GM23338 (cell line): ENCODE data around the gene HSPG2. TPM values are rescaled to one million over a fixed set of nuclear protein-coding genes. Genes with fewer than 3 reads are reported as not detected.

Experiments used
- ATAC-seq: fragments of 200-7000 bp; cut with Tn5 transposase; 3 replicates; pipeline ENCODE4 v1.9.1; 2020
- DNase-seq: peaks from one replicate; pipeline ENCODE4 v3.0.0-alpha.2; 2015; ENCODE audit warnings: low spot score
- H2AFZ ChIP-seq: fragments of 200-600 bp; sonication (generic); 2 replicates; pipeline ENCODE4 v1.8.0; 2016; ENCODE audit warnings: antibody characterized with exemption, mild to moderate bottlenecking, moderate library complexity
- H3F3A ChIP-seq: fragments of 200-600 bp; sonication (generic); replicated peaks from 2 replicates; pipeline ENCODE4 v1.8.0; 2017; ENCODE audit warnings: antibody characterized with exemption, mixed run types, low read depth
- H3K27ac ChIP-seq: fragments of 200-600 bp; sonication (generic); 2 replicates; pipeline ENCODE4 v1.6.1; 2016; ENCODE audit warnings: low read depth
- H3K27me3 ChIP-seq: fragments of 200-600 bp; sonication (generic); 2 replicates; pipeline ENCODE4 v1.8.0; 2016; ENCODE audit warnings: mild to moderate bottlenecking, mixed run types, moderate library complexity; ENCODE audit not compliant: insufficient read depth
- H3K36me3 ChIP-seq: fragments of 200-600 bp; sonication (generic); 2 replicates; pipeline ENCODE4 v1.8.0; 2016; ENCODE audit warnings: mild to moderate bottlenecking; ENCODE audit not compliant: insufficient read depth
- H3K4me1 ChIP-seq: fragments of 200-600 bp; sonication (generic); 2 replicates; pipeline ENCODE4 v1.8.0; 2016; ENCODE audit warnings: mild to moderate bottlenecking, moderate library complexity; ENCODE audit not compliant: insufficient read depth
- H3K4me2 ChIP-seq: fragments of 200-600 bp; sonication (generic); 2 replicates; pipeline ENCODE4 v1.7.1; 2017; ENCODE audit warnings: mixed run types
- H3K4me3 ChIP-seq: fragments of 200-600 bp; sonication (generic); 2 replicates; pipeline ENCODE4 v1.6.1; 2016; ENCODE audit warnings: mixed run types
- H3K79me2 ChIP-seq: fragments of 200-600 bp; sonication (generic); replicated peaks from 2 replicates; pipeline ENCODE4 v1.8.0; 2017; ENCODE audit warnings: mild to moderate bottlenecking; ENCODE audit not compliant: insufficient read depth
- H3K9me2 ChIP-seq: fragments of 200-600 bp; sonication (generic); 2 replicates; pipeline ENCODE4 v1.8.0; 2017; ENCODE audit not compliant: insufficient read depth
- H4K20me1 ChIP-seq: fragments of 200-600 bp; sonication (generic); replicated peaks from 2 replicates; pipeline ENCODE4 v1.8.0; 2017; ENCODE audit warnings: mild to moderate bottlenecking; ENCODE audit not compliant: insufficient read depth
- H3K27ac Mint-ChIP-seq: 2 replicates; pipeline ENCODE4 v1.8.0; 2020; ENCODE audit warnings: inconsistent platforms, mild to moderate bottlenecking, moderate library complexity, mixed read lengths
- H3K27me3 Mint-ChIP-seq: 3 replicates; pipeline ENCODE4 v1.8.0; 2022; ENCODE audit warnings: low read depth, mild to moderate bottlenecking, moderate library complexity, mixed read lengths, inconsistent platforms; ENCODE audit not compliant: insufficient read depth, poor library complexity
- H3K36me3 Mint-ChIP-seq: 3 replicates; pipeline ENCODE4 v1.8.0; 2021; ENCODE audit warnings: low read depth, mild to moderate bottlenecking, inconsistent platforms, moderate library complexity, mixed read lengths
- H3K4me1 Mint-ChIP-seq: 3 replicates; pipeline ENCODE4 v1.8.0; 2020; ENCODE audit warnings: mild to moderate bottlenecking, inconsistent platforms, mixed read lengths
- H3K4me3 Mint-ChIP-seq: 3 replicates; pipeline ENCODE4 v1.8.0; 2021; ENCODE audit warnings: moderate library complexity, mild to moderate bottlenecking, inconsistent platforms, mixed read lengths
- H3K9me3 Mint-ChIP-seq: 3 replicates; pipeline ENCODE4 v1.8.0; 2020; ENCODE audit warnings: moderate library complexity, mild to moderate bottlenecking, inconsistent platforms, mixed read lengths
- CREB1 ChIP-seq: fragments of 250-450 bp; sonication (Bioruptor Pico); IDR thresholded peaks from 2 replicates; pipeline ENCODE4 v1.5.0; 2020; ENCODE audit warnings: low read depth, mild to moderate bottlenecking, moderate library complexity
- EZH2 ChIP-seq: fragments of 200-600 bp; sonication (generic); IDR thresholded peaks from one replicate; pipeline ENCODE4 v1.8.0; 2017; ENCODE audit warnings: antibody characterized with exemption, mild to moderate bottlenecking, low read depth; ENCODE audit not compliant: unreplicated experiment
- EZH2phosphoT487 ChIP-seq: fragments of 200-600 bp; sonication (generic); IDR thresholded peaks from one replicate; pipeline ENCODE4 v1.8.1; 2018; ENCODE audit warnings: antibody characterized with exemption; ENCODE audit not compliant: unreplicated experiment
- JUNB ChIP-seq: IDR thresholded peaks from one replicate; pipeline ENCODE4 v1.6.1; 2016; ENCODE audit warnings: antibody characterized with exemption; ENCODE audit not compliant: unreplicated experiment
- NANOG ChIP-seq: IDR thresholded peaks from 2 replicates; pipeline ENCODE4 v1.6.1; 2016; ENCODE audit warnings: antibody characterized with exemption, borderline replicate concordance
- POLR2AphosphoS5 ChIP-seq: IDR thresholded peaks from 2 replicates; pipeline ENCODE4 v1.6.1; 2016; ENCODE audit warnings: antibody characterized with exemption, low read depth
- STAT1 ChIP-seq: IDR thresholded peaks from one replicate; pipeline ENCODE4 v1.6.1; 2016; ENCODE audit warnings: antibody characterized with exemption; ENCODE audit not compliant: unreplicated experiment
- ZNF114 ChIP-seq: fragments of 250-450 bp; sonication (Bioruptor Pico); IDR thresholded peaks from 2 replicates; pipeline ENCODE4 v1.5.0; 2020; ENCODE audit warnings: mild to moderate bottlenecking, moderate library complexity
- ZNF331 ChIP-seq: fragments of 250-450 bp; sonication (Bioruptor Pico); IDR thresholded peaks from 2 replicates; pipeline ENCODE4 v1.5.0; 2020; ENCODE audit warnings: low read depth, mild to moderate bottlenecking, moderate library complexity
- polyA plus RNA-seq: library from polyadenylated mRNA; unstranded; fragments of >200 nt; fragmentation: Nextera tagmentation; extraction: Ambion mirVana; gene quantifications from 2 replicates; pipeline ENCODE4 v1.2.1, GENCODE V29; 2016
- total RNA-seq: library from RNA; depleted of rRNA; stranded (reverse); fragments of >200 nt; shearing (Covaris generic); gene quantifications from 2 replicates; pipeline ENCODE4 v1.2.3, GENCODE V29; 2014
- TF ChIP-seq, protein P1 (sequence below): IDR thresholded peaks from 2 replicates; pipeline ENCODE4 v1.6.1; 2016; ENCODE audit warnings: antibody characterized with exemption
- TF ChIP-seq, protein P2 (sequence below): IDR thresholded peaks from one replicate; pipeline ENCODE4 v1.6.1; 2018; ENCODE audit warnings: antibody characterized with exemption; ENCODE audit not compliant: unreplicated experiment
- TF ChIP-seq, protein P3 (sequence below): fragments of 250-450 bp; sonication (Bioruptor Pico); IDR thresholded peaks from 2 replicates; pipeline ENCODE4 v1.5.0; 2020; ENCODE audit warnings: mild to moderate bottlenecking, moderate library complexity
- TF ChIP-seq, protein P4 (sequence below), 2 experiments: fragments of 200-600 bp in 1 of 2; sonication (generic) in 1 of 2; conservative IDR thresholded peaks; 2 replicates each; pipeline versions ENCODE4 v1.5.1 to v1.6.1; 2016 to 2017; ENCODE audit warnings: antibody characterized with exemption in 2 of 2, low read depth in 2 of 2, mild to moderate bottlenecking in 2 of 2, moderate library complexity in 1 of 2

Gene HSPG2
- total and polyA plus RNA-seq, 2 experiments from 2014 or later, result 14.9 to 70.8 TPM

DNA sequence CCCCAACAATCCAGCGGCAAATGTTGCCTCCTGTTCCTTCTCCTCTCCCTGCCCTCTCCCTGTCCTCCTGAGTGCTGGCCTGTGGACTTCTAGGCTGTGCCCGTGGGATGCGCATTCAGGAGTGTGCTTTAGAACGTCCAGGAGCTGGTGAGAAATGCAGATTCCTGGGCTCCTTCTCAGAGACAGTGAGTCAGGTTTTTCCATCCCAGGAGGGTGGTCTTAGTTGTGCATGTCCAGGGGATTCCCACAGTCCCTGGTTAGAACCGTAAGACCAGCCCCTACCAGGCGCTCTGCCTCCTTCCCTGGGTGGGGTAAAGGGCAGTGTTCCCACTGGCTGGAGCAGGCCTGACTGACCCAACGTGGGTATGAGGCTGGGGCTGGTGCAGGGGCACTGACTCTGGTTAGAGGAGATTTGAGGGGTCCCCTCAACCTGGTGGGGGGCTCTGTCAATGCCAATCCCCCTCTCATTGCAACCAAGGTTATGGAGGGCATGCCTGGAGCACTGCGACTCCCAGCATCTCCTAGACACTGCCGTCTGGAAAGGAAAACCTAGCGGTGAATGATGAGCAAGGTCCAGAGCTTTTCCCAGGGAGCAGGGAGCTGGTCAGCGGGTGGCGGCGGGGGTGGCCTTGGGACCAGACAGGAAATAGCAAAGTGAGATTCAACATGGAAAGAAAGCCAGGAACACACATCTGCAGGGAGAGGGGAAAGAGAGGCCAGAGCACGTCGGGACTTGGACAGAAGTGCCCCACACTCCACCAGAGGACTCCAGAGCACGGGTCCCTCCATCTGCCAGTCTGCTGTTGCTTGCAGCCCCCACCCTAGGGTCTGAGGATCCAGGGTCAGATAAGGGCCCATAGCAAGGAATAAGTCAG is 38.5 kb downstream of the HSPG2 start:
- Mint-ChIP-seq H3K27ac (peak overlapping the region; percentile 73; the same call in 1 of the 2 replicates), H3K4me3 (no peak overlapping the region), H3K9me3 (no peaks in the 10 kb centered on the region), H3K4me1 (peaks cover 30% of the 10 kb centered on the region), H3K27me3 (peaks cover 17% of the 10 kb centered on the region), H3K36me3 (no peaks in the 10 kb centered on the region; the same call in 2 of the 3 replicates)
- Histone ChIP-seq H3K4me2 (no peak overlapping the region), H4K20me1 (no peaks in the 10 kb centered on the region), H2AFZ (no peak overlapping the region), H3K27me3 (no peaks in the 10 kb centered on the region), H3K9me2 (no peaks in the 10 kb centered on the region), H3K79me2 (no peaks in the 10 kb centered on the region), H3F3A (no peaks in the 10 kb centered on the region), H3K4me1 (no peaks in the 10 kb centered on the region; the same call in 1 of the 2 replicates), H3K4me3 (no peak overlapping the region), H3K36me3 (no peaks in the 10 kb centered on the region), H3K27ac (no peak overlapping the region)
- no peak for TF ChIP-seq POLR2AphosphoS5
- TF ChIP-seq NANOG, result no peak
- no peak for TF ChIP-seq EZH2phosphoT487
- TF ChIP-seq, protein P1, sequence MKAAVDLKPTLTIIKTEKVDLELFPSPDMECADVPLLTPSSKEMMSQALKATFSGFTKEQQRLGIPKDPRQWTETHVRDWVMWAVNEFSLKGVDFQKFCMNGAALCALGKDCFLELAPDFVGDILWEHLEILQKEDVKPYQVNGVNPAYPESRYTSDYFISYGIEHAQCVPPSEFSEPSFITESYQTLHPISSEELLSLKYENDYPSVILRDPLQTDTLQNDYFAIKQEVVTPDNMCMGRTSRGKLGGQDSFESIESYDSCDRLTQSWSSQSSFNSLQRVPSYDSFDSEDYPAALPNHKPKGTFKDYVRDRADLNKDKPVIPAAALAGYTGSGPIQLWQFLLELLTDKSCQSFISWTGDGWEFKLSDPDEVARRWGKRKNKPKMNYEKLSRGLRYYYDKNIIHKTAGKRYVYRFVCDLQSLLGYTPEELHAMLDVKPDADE, result no peak
- TF ChIP-seq STAT1, result no peak
- TF ChIP-seq, protein P2, sequence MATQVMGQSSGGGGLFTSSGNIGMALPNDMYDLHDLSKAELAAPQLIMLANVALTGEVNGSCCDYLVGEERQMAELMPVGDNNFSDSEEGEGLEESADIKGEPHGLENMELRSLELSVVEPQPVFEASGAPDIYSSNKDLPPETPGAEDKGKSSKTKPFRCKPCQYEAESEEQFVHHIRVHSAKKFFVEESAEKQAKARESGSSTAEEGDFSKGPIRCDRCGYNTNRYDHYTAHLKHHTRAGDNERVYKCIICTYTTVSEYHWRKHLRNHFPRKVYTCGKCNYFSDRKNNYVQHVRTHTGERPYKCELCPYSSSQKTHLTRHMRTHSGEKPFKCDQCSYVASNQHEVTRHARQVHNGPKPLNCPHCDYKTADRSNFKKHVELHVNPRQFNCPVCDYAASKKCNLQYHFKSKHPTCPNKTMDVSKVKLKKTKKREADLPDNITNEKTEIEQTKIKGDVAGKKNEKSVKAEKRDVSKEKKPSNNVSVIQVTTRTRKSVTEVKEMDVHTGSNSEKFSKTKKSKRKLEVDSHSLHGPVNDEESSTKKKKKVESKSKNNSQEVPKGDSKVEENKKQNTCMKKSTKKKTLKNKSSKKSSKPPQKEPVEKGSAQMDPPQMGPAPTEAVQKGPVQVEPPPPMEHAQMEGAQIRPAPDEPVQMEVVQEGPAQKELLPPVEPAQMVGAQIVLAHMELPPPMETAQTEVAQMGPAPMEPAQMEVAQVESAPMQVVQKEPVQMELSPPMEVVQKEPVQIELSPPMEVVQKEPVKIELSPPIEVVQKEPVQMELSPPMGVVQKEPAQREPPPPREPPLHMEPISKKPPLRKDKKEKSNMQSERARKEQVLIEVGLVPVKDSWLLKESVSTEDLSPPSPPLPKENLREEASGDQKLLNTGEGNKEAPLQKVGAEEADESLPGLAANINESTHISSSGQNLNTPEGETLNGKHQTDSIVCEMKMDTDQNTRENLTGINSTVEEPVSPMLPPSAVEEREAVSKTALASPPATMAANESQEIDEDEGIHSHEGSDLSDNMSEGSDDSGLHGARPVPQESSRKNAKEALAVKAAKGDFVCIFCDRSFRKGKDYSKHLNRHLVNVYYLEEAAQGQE, result no peak
- TF ChIP-seq, protein P3, sequence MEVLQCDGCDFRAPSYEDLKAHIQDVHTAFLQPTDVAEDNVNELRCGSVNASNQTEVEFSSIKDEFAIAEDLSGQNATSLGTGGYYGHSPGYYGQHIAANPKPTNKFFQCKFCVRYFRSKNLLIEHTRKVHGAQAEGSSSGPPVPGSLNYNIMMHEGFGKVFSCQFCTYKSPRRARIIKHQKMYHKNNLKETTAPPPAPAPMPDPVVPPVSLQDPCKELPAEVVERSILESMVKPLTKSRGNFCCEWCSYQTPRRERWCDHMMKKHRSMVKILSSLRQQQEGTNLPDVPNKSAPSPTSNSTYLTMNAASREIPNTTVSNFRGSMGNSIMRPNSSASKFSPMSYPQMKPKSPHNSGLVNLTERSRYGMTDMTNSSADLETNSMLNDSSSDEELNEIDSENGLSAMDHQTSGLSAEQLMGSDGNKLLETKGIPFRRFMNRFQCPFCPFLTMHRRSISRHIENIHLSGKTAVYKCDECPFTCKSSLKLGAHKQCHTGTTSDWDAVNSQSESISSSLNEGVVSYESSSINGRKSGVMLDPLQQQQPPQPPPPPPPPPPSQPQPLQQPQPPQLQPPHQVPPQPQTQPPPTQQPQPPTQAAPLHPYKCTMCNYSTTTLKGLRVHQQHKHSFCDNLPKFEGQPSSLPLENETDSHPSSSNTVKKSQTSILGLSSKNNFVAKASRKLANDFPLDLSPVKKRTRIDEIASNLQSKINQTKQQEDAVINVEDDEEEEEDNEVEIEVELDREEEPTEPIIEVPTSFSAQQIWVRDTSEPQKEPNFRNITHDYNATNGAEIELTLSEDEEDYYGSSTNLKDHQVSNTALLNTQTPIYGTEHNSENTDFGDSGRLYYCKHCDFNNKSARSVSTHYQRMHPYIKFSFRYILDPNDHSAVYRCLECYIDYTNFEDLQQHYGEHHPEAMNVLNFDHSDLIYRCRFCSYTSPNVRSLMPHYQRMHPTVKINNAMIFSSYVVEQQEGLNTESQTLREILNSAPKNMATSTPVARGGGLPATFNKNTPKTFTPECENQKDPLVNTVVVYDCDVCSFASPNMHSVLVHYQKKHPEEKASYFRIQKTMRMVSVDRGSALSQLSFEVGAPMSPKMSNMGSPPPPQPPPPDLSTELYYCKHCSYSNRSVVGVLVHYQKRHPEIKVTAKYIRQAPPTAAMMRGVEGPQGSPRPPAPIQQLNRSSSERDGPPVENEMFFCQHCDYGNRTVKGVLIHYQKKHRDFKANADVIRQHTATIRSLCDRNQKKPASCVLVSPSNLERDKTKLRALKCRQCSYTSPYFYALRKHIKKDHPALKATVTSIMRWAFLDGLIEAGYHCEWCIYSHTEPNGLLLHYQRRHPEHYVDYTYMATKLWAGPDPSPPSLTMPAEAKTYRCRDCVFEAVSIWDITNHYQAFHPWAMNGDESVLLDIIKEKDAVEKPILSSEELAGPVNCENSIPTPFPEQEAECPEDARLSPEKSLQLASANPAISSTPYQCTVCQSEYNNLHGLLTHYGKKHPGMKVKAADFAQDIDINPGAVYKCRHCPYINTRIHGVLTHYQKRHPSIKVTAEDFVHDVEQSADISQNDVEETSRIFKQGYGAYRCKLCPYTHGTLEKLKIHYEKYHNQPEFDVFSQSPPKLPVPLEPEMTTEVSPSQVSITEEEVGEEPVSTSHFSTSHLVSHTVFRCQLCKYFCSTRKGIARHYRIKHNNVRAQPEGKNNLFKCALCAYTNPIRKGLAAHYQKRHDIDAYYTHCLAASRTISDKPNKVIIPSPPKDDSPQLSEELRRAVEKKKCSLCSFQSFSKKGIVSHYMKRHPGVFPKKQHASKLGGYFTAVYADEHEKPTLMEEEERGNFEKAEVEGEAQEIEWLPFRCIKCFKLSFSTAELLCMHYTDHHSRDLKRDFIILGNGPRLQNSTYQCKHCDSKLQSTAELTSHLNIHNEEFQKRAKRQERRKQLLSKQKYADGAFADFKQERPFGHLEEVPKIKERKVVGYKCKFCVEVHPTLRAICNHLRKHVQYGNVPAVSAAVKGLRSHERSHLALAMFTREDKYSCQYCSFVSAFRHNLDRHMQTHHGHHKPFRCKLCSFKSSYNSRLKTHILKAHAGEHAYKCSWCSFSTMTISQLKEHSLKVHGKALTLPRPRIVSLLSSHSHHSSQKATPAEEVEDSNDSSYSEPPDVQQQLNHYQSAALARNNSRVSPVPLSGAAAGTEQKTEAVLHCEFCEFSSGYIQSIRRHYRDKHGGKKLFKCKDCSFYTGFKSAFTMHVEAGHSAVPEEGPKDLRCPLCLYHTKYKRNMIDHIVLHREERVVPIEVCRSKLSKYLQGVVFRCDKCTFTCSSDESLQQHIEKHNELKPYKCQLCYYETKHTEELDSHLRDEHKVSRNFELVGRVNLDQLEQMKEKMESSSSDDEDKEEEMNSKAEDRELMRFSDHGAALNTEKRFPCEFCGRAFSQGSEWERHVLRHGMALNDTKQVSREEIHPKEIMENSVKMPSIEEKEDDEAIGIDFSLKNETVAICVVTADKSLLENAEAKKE, result no peak
- no peak for TF ChIP-seq EZH2
- no peak for TF ChIP-seq ZNF114
- TF ChIP-seq, protein P4, sequence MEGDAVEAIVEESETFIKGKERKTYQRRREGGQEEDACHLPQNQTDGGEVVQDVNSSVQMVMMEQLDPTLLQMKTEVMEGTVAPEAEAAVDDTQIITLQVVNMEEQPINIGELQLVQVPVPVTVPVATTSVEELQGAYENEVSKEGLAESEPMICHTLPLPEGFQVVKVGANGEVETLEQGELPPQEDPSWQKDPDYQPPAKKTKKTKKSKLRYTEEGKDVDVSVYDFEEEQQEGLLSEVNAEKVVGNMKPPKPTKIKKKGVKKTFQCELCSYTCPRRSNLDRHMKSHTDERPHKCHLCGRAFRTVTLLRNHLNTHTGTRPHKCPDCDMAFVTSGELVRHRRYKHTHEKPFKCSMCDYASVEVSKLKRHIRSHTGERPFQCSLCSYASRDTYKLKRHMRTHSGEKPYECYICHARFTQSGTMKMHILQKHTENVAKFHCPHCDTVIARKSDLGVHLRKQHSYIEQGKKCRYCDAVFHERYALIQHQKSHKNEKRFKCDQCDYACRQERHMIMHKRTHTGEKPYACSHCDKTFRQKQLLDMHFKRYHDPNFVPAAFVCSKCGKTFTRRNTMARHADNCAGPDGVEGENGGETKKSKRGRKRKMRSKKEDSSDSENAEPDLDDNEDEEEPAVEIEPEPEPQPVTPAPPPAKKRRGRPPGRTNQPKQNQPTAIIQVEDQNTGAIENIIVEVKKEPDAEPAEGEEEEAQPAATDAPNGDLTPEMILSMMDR (conservative IDR thresholded peaks at IDR 0.05; ENCODE audit: low read depth in 2 of 2), result no peak
- no peak for TF ChIP-seq JUNB
- no peak for TF ChIP-seq CREB1
- TF ChIP-seq ZNF331 (CRISPR knock-in tag), result no peak
- ATAC-seq, result no peak
- no peak for DNase-seq
